Right lobe of liver (tissue), 4 donors: ENCODE measurements around the gene PSMD1.

Experiments
- CTCF ChIP-seq, 4 donors: fragments of 200-600 bp in 3 of 4; fragments of 450-650 bp in 1 of 4; IDR thresholded peaks; one replicate each; pipeline versions ENCODE4 v1.5.1 to v1.8.0; 2016 to 2022; ENCODE audit warnings: antibody characterized with exemption in 4 of 4, mild to moderate bottlenecking in 2 of 4
- POLR2A ChIP-seq: fragments of 450-650 bp; IDR thresholded peaks from one replicate; pipeline ENCODE4 v1.6.1; 2017; ENCODE audit warnings: antibody characterized with exemption, mild to moderate bottlenecking
- donor health status: DM: no; HTN: no; CAD: no.
- donor health status: DM: no; HTN: no; CAD: no.
- donor health status: DM: no; HTN: yes; CAD: no.

- no peak for TF ChIP-seq POLR2A
- no peak for TF ChIP-seq CTCF (IDR thresholded peaks at IDR 0.05)
These were observed 7.2 kb upstream of the PSMD1 start for GRCh38 chr2:231049286-231050017.
